GM12875 (cell line): ENCODE results near the gene ENOSF1.
"Not testable (repeated sequence)": the region's sequence is repeated elsewhere in the genome, so short reads cannot be mapped to it uniquely, and the experiment has no call there.

Experiments used
- H3K4me3 ChIP-seq: one replicate; pipeline ENCODE4 v1.5.1; 2011; ENCODE audit warnings: low read depth, low read length, control low read depth
- CTCF ChIP-seq: IDR thresholded peaks from 2 replicates; pipeline ENCODE4 v1.5.1; 2011; ENCODE audit warnings: low read depth, mild to moderate bottlenecking, control low read depth, inconsistent platforms, low read length, moderate library complexity, borderline replicate concordance; ENCODE audit not compliant: insufficient read depth

The ENOSF1 gene

GRCh38 chr18:712401-713134 is at the start of gene ENOSF1:
ENOSF1 (minus strand) TSS chr18:712630; CDS start chr18:712587, 43 bp downstream.
- H3K4me3 ChIP-seq: peak within 1 kb of the TSS; percentile 46
- peak; percentile 94 for TF ChIP-seq CTCF

- not testable (repeated sequence) for H3K4me3 ChIP-seq
Measured at GRCh38 chr18:759864-760263, 47.4 kb upstream of the ENOSF1 start.

- no peak for TF ChIP-seq CTCF
Measured at GRCh38 chr18:755506-755905, 43.1 kb upstream of the ENOSF1 start.

GRCh38 chr18:754656-755055 is 42.2 kb upstream of the ENOSF1 start:
- TF ChIP-seq CTCF: no peak
- no peak overlapping the region for H3K4me3 ChIP-seq

More at GRCh38 chr18:755506-755905, 43.1 kb upstream of the ENOSF1 start:
- no peak overlapping the region for H3K4me3 ChIP-seq

GRCh38 chr18:750456-750855 is 38.0 kb upstream of the ENOSF1 start:
- H3K4me3 ChIP-seq: no peak overlapping the region
- TF ChIP-seq CTCF: no peak

- no peak overlapping the region for H3K4me3 ChIP-seq
- TF ChIP-seq CTCF: no peak
Measured at GRCh38 chr18:744832-745597, 32.6 kb upstream of the ENOSF1 start.

- peak; percentile 44; the same call in 1 of the 2 replicates for TF ChIP-seq CTCF
- no peak overlapping the region for H3K4me3 ChIP-seq
Measured at GRCh38 chr18:741931-742512, 29.6 kb upstream of the ENOSF1 start.
